ENCODE measurements around the gene SMARCD2. TPM values are rescaled to one million over a fixed set of nuclear protein-coding genes. Genes with fewer than 3 reads are reported as not detected.

The SMARCD2 gene
- total and polyA plus RNA-seq, 2 of the 13 experiments (the other 11 are each of a cell fraction or from before 2014, with no cell fraction given) = 122 to 150 TPM

DNA sequence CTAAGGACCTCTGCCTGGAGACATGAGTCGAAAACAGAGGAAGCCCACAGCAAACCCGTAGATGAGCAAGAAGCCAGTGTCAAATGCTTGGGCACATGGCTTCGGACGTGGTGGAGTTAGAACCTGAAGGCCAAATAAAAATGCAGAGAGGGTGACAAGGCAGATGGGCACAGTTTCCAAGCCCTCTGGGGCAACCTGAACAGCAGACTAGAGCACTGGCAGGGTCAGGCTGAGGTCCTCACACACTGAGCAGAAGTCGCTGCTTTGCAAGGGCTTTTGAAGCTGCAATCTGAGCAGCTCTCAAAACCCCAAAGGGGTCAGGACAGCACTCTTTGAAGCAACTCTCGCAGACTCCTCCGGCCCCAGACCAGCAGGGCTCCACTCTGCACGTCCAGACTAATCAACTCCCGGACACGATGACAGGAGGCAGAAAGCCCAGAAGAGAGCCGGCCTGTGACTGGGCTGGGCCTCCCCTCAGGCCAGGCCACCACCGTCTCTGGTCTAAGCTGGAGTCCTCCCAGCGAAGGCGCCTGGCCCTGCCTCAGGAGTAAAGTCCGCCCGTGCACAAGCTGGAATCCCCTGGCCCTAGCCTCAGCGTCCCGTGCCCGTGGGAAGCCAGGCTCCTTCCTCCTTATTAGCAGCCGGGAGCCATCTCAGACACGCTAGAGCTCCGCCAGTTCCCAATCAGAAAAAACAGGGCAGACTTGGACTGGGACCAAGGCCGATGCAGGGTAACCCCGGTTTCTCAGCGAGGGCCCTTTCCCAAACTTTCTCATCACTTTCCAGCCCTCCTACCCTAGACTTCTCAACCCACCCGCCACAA is 924 bp downstream of the SMARCD2 start (continued):
- peak; percentile 86; the same call in 1 of the 2 replicates for TF ChIP-seq ZFP62 (CRISPR knock-in tag; IDR thresholded peaks at IDR 0.05)
- TF ChIP-seq, protein P1, sequence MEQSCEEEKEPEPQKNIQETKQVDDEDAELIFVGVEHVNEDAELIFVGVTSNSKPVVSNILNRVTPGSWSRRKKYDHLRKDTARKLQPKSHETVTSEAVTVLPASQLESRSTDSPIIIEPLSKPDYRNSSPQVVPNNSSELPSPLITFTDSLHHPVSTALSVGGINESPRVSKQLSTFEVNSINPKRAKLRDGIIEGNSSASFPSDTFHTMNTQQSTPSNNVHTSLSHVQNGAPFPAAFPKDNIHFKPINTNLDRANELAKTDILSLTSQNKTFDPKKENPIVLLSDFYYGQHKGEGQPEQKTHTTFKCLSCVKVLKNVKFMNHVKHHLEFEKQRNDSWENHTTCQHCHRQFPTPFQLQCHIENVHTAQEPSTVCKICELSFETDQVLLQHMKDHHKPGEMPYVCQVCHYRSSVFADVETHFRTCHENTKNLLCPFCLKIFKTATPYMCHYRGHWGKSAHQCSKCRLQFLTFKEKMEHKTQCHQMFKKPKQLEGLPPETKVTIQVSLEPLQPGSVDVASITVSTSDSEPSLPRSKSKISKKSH (CRISPR knock-in tag; IDR thresholded peaks at IDR 0.05; ENCODE audit: borderline replicate concordance) = peak; percentile 73; the same call in 1 of the 2 replicates
- TF ChIP-seq NR2F1 (CRISPR knock-in tag; IDR thresholded peaks at IDR 0.05) = no peak
- TF ChIP-seq, protein P2, sequence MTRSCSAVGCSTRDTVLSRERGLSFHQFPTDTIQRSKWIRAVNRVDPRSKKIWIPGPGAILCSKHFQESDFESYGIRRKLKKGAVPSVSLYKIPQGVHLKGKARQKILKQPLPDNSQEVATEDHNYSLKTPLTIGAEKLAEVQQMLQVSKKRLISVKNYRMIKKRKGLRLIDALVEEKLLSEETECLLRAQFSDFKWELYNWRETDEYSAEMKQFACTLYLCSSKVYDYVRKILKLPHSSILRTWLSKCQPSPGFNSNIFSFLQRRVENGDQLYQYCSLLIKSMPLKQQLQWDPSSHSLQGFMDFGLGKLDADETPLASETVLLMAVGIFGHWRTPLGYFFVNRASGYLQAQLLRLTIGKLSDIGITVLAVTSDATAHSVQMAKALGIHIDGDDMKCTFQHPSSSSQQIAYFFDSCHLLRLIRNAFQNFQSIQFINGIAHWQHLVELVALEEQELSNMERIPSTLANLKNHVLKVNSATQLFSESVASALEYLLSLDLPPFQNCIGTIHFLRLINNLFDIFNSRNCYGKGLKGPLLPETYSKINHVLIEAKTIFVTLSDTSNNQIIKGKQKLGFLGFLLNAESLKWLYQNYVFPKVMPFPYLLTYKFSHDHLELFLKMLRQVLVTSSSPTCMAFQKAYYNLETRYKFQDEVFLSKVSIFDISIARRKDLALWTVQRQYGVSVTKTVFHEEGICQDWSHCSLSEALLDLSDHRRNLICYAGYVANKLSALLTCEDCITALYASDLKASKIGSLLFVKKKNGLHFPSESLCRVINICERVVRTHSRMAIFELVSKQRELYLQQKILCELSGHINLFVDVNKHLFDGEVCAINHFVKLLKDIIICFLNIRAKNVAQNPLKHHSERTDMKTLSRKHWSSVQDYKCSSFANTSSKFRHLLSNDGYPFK (CRISPR knock-in tag; IDR thresholded peaks at IDR 0.05; ENCODE audit: borderline replicate concordance) = peak; percentile 48; the same call in 1 of the 2 replicates
- TF ChIP-seq HNF4A (CRISPR knock-in tag; IDR thresholded peaks at IDR 0.05) = peak; percentile 65
- TF ChIP-seq REL (CRISPR knock-in tag; conservative IDR thresholded peaks at IDR 0.05) = no peak
- peak; percentile 31 for TF ChIP-seq U2AF1 (optimal IDR thresholded peaks at IDR 0.05; ENCODE audit: low read depth, low read length)
- peak; percentile 66; the same call in 1 of the 2 replicates for TF ChIP-seq ZNF788 (CRISPR knock-in tag; IDR thresholded peaks at IDR 0.05; ENCODE audit: borderline replicate concordance)
- TF ChIP-seq ZNF124 (CRISPR knock-in tag; IDR thresholded peaks at IDR 0.05) = no peak
- no peak for TF ChIP-seq ZNF446 (CRISPR knock-in tag; IDR thresholded peaks at IDR 0.05)
- TF ChIP-seq ZMYM3 (CRISPR knock-in tag; IDR thresholded peaks at IDR 0.05) = peak; percentile 91
- TF ChIP-seq SATB2 (CRISPR knock-in tag; IDR thresholded peaks at IDR 0.05) = 0 out of 2 replicates have a peak, but pooled peaks have one; percentile 30
- TF ChIP-seq XBP1 (CRISPR knock-in tag; IDR thresholded peaks at IDR 0.05) = 0 out of 2 replicates have a peak, but pooled peaks have one; percentile 13
- TF ChIP-seq GFI1 (CRISPR knock-in tag; IDR thresholded peaks at IDR 0.05; ENCODE audit: borderline replicate concordance) = peak; percentile 68; the same call in 1 of the 2 replicates
- 0 out of 2 replicates have a peak, but pooled peaks have one; percentile 18 for TF ChIP-seq BHLHE40 (IDR thresholded peaks at IDR 0.05; ENCODE audit: low read length)
- TF ChIP-seq ZNF589 (CRISPR knock-in tag; conservative IDR thresholded peaks at IDR 0.05) = no peak
- TF ChIP-seq KDM1A (CRISPR knock-in tag; IDR thresholded peaks at IDR 0.05) = no peak
- TF ChIP-seq, protein P3, sequence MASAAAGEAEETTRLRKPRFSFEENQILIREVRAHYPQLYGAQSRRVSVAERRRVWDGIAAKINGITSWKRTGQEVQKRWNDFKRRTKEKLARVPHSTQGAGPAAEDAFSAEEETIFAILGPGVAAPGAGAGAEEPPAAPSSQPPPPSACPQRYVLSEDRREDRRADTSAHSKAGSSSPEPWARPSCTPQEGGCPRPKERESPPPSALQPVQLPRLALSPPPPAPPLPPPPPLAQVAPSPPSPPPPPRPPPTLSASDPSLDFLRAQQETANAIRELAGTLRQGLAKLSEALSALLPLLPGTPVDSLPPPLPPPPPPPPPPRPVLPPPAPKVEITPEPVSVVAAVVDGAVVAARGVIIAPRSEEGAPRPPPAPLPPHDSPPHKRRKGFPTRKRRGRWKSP (CRISPR knock-in tag; IDR thresholded peaks at IDR 0.05) = 0 out of 2 replicates have a peak, but pooled peaks have one; percentile 43
- TF ChIP-seq FIP1L1 (IDR thresholded peaks at IDR 0.05; ENCODE audit: borderline replicate concordance, insufficient read depth, low read depth, low read length) = no peak
- TF ChIP-seq RXRA (CRISPR knock-in tag; IDR thresholded peaks at IDR 0.05) = peak; percentile 36; the same call in 1 of the 2 replicates
- 0 out of 2 replicates have a peak, but pooled peaks have one; percentile 7 for TF ChIP-seq ZNF256 (CRISPR knock-in tag; conservative IDR thresholded peaks at IDR 0.05)
- 0 out of 2 replicates have a peak, but pooled peaks have one; percentile 48 for TF ChIP-seq MAF1 (CRISPR knock-in tag; IDR thresholded peaks at IDR 0.05; ENCODE audit: borderline replicate concordance)
- TF ChIP-seq KMT2A (CRISPR knock-in tag; IDR thresholded peaks at IDR 0.05) = peak; percentile 31; the same call in 1 of the 2 replicates
- 0 out of 2 replicates have a peak, but pooled peaks have one; percentile 45 for TF ChIP-seq ZNF550 (CRISPR knock-in tag; IDR thresholded peaks at IDR 0.05; ENCODE audit: borderline replicate concordance)
- no peak for TF ChIP-seq MED13 (CRISPR knock-in tag; IDR thresholded peaks at IDR 0.05)
